BE2C (cell line): ENCODE results near the gene ABCA12. TPM values are rescaled to one million over a fixed set of nuclear protein-coding genes. Genes with fewer than 3 reads are reported as not detected.
"Not testable (repeated sequence)": the region's sequence is repeated elsewhere in the genome, so short reads cannot be mapped to it uniquely, and the experiment has no call there.

ENCODE experiments used
- DNase-seq: peaks from one replicate; pipeline ENCODE4 v3.0.0-alpha.2; 2020
- H3K27me3 ChIP-seq: fragments of 250-450 bp; sonication (Bioruptor Pico); 2 replicates; pipeline ENCODE4 v1.5.1; 2020; ENCODE audit warnings: mild to moderate bottlenecking
- H3K36me3 ChIP-seq: fragments of 250-450 bp; sonication (Bioruptor Pico); 2 replicates; pipeline ENCODE4 v1.5.1; 2020; ENCODE audit warnings: mild to moderate bottlenecking
- H3K4me1 ChIP-seq: fragments of 250-450 bp; sonication (Bioruptor Pico); 2 replicates; pipeline ENCODE4 v1.5.1; 2020
- H3K4me3 ChIP-seq: 2 replicates; pipeline ENCODE4 v1.5.1; 2011; ENCODE audit warnings: low read depth, low read length
- H3K9me3 ChIP-seq: fragments of 250-450 bp; sonication (Bioruptor Pico); 2 replicates; pipeline ENCODE4 v1.5.1; 2020
- CTCF ChIP-seq: IDR thresholded peaks from 2 replicates; pipeline ENCODE4 v1.5.1; 2012; ENCODE audit warnings: mild to moderate bottlenecking, low read depth, low read length
- polyA plus RNA-seq: library from polyadenylated mRNA; unstranded; fragments of >200 nt; gene quantifications from one replicate; pipeline ENCODE4 v1.2.1, GENCODE V29; 2012; ENCODE audit warnings: low read depth, missing spikeins; ENCODE audit not compliant: insufficient read length, insufficient read depth

ABCA12 gene
- polyA plus RNA-seq: 3.7 TPM

- H3K27me3 ChIP-seq: no peaks in the 10 kb centered on the region
- no peaks in the 10 kb centered on the region for H3K36me3 ChIP-seq
- no peak for DNase-seq
- no peaks in the 10 kb centered on the region for H3K9me3 ChIP-seq
- peaks cover 15% of the 10 kb centered on the region for H3K4me1 ChIP-seq
- H3K4me3 ChIP-seq: no peak within 1 kb of the TSS
- no peak for TF ChIP-seq CTCF
Measured at GRCh38 chr2:215138479-215138878, at the start of gene ABCA12. Gene ABCA12, minus strand, starts transcription at chr2:215138626. Its CDS starts 418 bp downstream, at chr2:215138208.

- Histone ChIP-seq H3K9me3 (no peaks in the 10 kb centered on the region), H3K27me3 (no peaks in the 10 kb centered on the region), H3K36me3 (no peaks in the 10 kb centered on the region), H3K4me1 (no peaks in the 10 kb centered on the region), H3K4me3 (no peak overlapping the region)
- no peak for DNase-seq
- no peak for TF ChIP-seq CTCF
Measured at GRCh38 chr2:215188078-215188477, 49.7 kb upstream of the ABCA12 start.

- Histone ChIP-seq H3K36me3 (no peaks in the 10 kb centered on the region), H3K4me3 (no peak overlapping the region), H3K27me3 (no peaks in the 10 kb centered on the region), H3K4me1 (no peaks in the 10 kb centered on the region), H3K9me3 (no peaks in the 10 kb centered on the region)
- TF ChIP-seq CTCF: no peak
- no peak for DNase-seq
Measured at GRCh38 chr2:215186021-215186420, 47.6 kb upstream of the ABCA12 start.

GRCh38 chr2:215178121-215178520, 39.7 kb upstream of the ABCA12 start:
- H3K4me3 ChIP-seq: no peak overlapping the region
- H3K36me3 ChIP-seq: no peaks in the 10 kb centered on the region
- H3K9me3 ChIP-seq: no peaks in the 10 kb centered on the region
- no peak for TF ChIP-seq CTCF
- H3K27me3 ChIP-seq: no peaks in the 10 kb centered on the region
- no peak for DNase-seq
- no peaks in the 10 kb centered on the region for H3K4me1 ChIP-seq

GRCh38 chr2:215171796-215172195, 33.4 kb upstream of the ABCA12 start:
- DNase-seq: no peak
- H3K27me3 ChIP-seq: no peaks in the 10 kb centered on the region
- H3K9me3 ChIP-seq: no peaks in the 10 kb centered on the region
- H3K36me3 ChIP-seq: no peaks in the 10 kb centered on the region
- TF ChIP-seq CTCF: no peak
- no peak overlapping the region for H3K4me3 ChIP-seq
- H3K4me1 ChIP-seq: no peaks in the 10 kb centered on the region; the same call in 1 of the 2 replicates

GRCh38 chr2:215171151-215171550, 32.7 kb upstream of the ABCA12 start:
- Histone ChIP-seq H3K27me3 (no peaks in the 10 kb centered on the region), H3K4me1 (no peaks in the 10 kb centered on the region; the same call in 1 of the 2 replicates), H3K4me3 (no peak overlapping the region), H3K36me3 (no peaks in the 10 kb centered on the region), H3K9me3 (no peaks in the 10 kb centered on the region)
- DNase-seq: no peak
- no peak for TF ChIP-seq CTCF

GRCh38 chr2:215166505-215166904, 28.1 kb upstream of the ABCA12 start:
- H3K27me3 ChIP-seq, H3K4me1 ChIP-seq, H3K9me3 ChIP-seq, H3K36me3 ChIP-seq, DNase-seq, H3K4me3 ChIP-seq: not testable (repeated sequence)

- not testable (repeated sequence) for H3K36me3 ChIP-seq, H3K27me3 ChIP-seq, H3K4me1 ChIP-seq, H3K4me3 ChIP-seq, H3K9me3 ChIP-seq, DNase-seq
Measured at GRCh38 chr2:215163319-215163718, 24.9 kb upstream of the ABCA12 start.
